GM12873 (cell line): ENCODE data around the gene GIPC1.

ENCODE experiments used
- CTCF ChIP-seq: IDR thresholded peaks from 2 replicates; pipeline ENCODE4 v1.5.1; 2012; ENCODE audit warnings: low read depth, mild to moderate bottlenecking, moderate library complexity, low read length, control low read depth; ENCODE audit not compliant: insufficient read depth; ENCODE audit errors: missing control alignments

GIPC1 gene

GRCh38 chr19:14525729-14526128, 29.8 kb upstream of the GIPC1 start:
- TF ChIP-seq CTCF, result no peak

- no peak for TF ChIP-seq CTCF
Observed at GRCh38 chr19:14520543-14520942, 24.6 kb upstream of the GIPC1 start.

GRCh38 chr19:14519860-14520407, 24.0 kb upstream of the GIPC1 start:
- no peak for TF ChIP-seq CTCF

- TF ChIP-seq CTCF, result no peak
Observed at GRCh38 chr19:14519245-14519859, 23.4 kb upstream of the GIPC1 start.

GRCh38 chr19:14517840-14518505, 22.0 kb upstream of the GIPC1 start, which contains the start of gene DNAJB1:
Gene DNAJB1, minus strand, starts transcription at chr19:14518397. Its CDS starts 48 bp downstream, at chr19:14518349.
- TF ChIP-seq CTCF, result no peak

- TF ChIP-seq CTCF, result no peak
Observed at GRCh38 chr19:14517446-14517839, 21.5 kb upstream of the GIPC1 start.

GRCh38 chr19:14516746-14517438, 21.0 kb upstream of the GIPC1 start:
- no peak for TF ChIP-seq CTCF
